IMR-90 (cell line): ENCODE results near the gene ANKRD11. TPM values are rescaled to one million over a fixed set of nuclear protein-coding genes. Genes with fewer than 3 reads are reported as not detected.
"Not testable (repeated sequence)": the region's sequence is repeated elsewhere in the genome, so short reads cannot be mapped to it uniquely, and the experiment has no call there.

Experiments
- ATAC-seq: fragments of 200-7000 bp; cut with Tn5 transposase; 2 replicates; pipeline ENCODE4 v1.9.1; 2020; ENCODE audit warnings: low read depth, mild to moderate bottlenecking, moderate library complexity
- BruUV-seq: library from RNA; stranded (reverse); fragments of 400-500 nt; replicated peaks from 2 replicates; lab custom pipeline; 2021; lab: Mats Ljungman, UMichigan
- CTCF ChIA-PET: fragments of 300-600 bp; formaldehyde crosslinking; extraction: SDS; loops from one replicate; lab custom pipeline; 2021; ENCODE audit warnings: antibody characterized with exemption; lab: Yijun Ruan, JAX
- POLR2A ChIA-PET: fragments of 300-600 bp; sonication (Branson Sonifier 250); formaldehyde crosslinking; loops from one replicate; lab custom pipeline; 2022; ENCODE audit warnings: antibody characterized with exemption; ENCODE audit not compliant: unreplicated experiment; lab: Charles Lee
- DNase-seq: peaks from one replicate; pipeline ENCODE4 v3.0.0; 2013
- H2AFZ ChIP-seq: replicated peaks from 2 replicates; pipeline ENCODE3; 2013; ENCODE audit warnings: low read length, mild to moderate bottlenecking; ENCODE audit not compliant: poor library complexity
- H2AK5ac ChIP-seq: 2 replicates; pipeline ENCODE4 v1.6.1; 2013; ENCODE audit warnings: low read depth, low read length, inconsistent platforms
- H2AK9ac ChIP-seq: replicated peaks from 2 replicates; pipeline ENCODE3; 2013; ENCODE audit warnings: mild to moderate bottlenecking, low read depth, low read length, moderate library complexity; ENCODE audit not compliant: poor library complexity
- H2BK120ac ChIP-seq: 2 replicates; pipeline ENCODE4 v1.6.1; 2013; ENCODE audit warnings: low read depth, low read length, inconsistent platforms
- H2BK15ac ChIP-seq: 3 replicates; pipeline ENCODE4 v1.6.1; 2013; ENCODE audit warnings: low read depth, low read length, inconsistent platforms
- H2BK20ac ChIP-seq: 2 replicates; pipeline ENCODE4 v1.6.1; 2013; ENCODE audit warnings: low read depth, mild to moderate bottlenecking, inconsistent platforms, low read length, moderate library complexity
- H2BK5ac ChIP-seq: 2 replicates; pipeline ENCODE4 v1.6.1; 2013; ENCODE audit warnings: mild to moderate bottlenecking, low read depth, low read length, inconsistent platforms; ENCODE audit not compliant: poor library complexity, severe bottlenecking
- H3K14ac ChIP-seq: replicated peaks from 2 replicates; pipeline ENCODE4 v1.6.1; 2013; ENCODE audit warnings: low read depth, low read length, inconsistent platforms
- H3K18ac ChIP-seq: 2 replicates; pipeline ENCODE4 v1.6.1; 2013; ENCODE audit warnings: low read depth, low read length, control low read depth
- H3K23ac ChIP-seq: 2 replicates; pipeline ENCODE4 v1.6.1; 2013; ENCODE audit warnings: low read depth, low read length, inconsistent platforms
- H3K27ac ChIP-seq: 2 replicates; pipeline ENCODE4 v1.5.1; 2013; ENCODE audit warnings: mild to moderate bottlenecking, control low read depth, low read length; ENCODE audit not compliant: insufficient read depth
- H3K27me3 ChIP-seq: 2 replicates; pipeline ENCODE4 v1.6.1; 2013; ENCODE audit warnings: low read length; ENCODE audit not compliant: control insufficient read depth, insufficient read depth
- H3K36me3 ChIP-seq: 2 replicates; pipeline ENCODE4 v1.6.1; 2013; ENCODE audit warnings: low read length, mixed read lengths; ENCODE audit not compliant: control insufficient read depth, insufficient read depth
- H3K4ac ChIP-seq: 2 replicates; pipeline ENCODE4 v1.6.1; 2013; ENCODE audit warnings: low read depth, low read length, inconsistent platforms
- H3K4me1 ChIP-seq: 2 replicates; pipeline ENCODE4 v1.6.1; 2013; ENCODE audit warnings: low read length, mixed read lengths; ENCODE audit not compliant: control insufficient read depth, insufficient read depth
- H3K4me2 ChIP-seq: 2 replicates; pipeline ENCODE4 v1.6.1; 2013; ENCODE audit warnings: low read depth, mild to moderate bottlenecking, control low read depth, low read length, moderate library complexity
- H3K4me3 ChIP-seq: 2 replicates; pipeline ENCODE4 v1.5.1; 2013; ENCODE audit warnings: low read depth, mild to moderate bottlenecking, control low read depth, low read length, moderate library complexity; ENCODE audit not compliant: insufficient read depth
- H3K56ac ChIP-seq: 2 replicates; pipeline ENCODE4 v1.6.1; 2013; ENCODE audit warnings: low read length, inconsistent platforms; ENCODE audit not compliant: insufficient read depth; ENCODE audit errors: extremely low read depth
- H3K79me1 ChIP-seq, 2 experiments: 2 replicates each; pipeline ENCODE4 v1.6.1; 2013; ENCODE audit warnings: low read length in 2 of 2, inconsistent platforms in 1 of 2, low read depth in 1 of 2
- H3K9ac ChIP-seq: 2 replicates; pipeline ENCODE4 v1.6.1; 2013; ENCODE audit warnings: low read depth, low read length, control low read depth
- H3K9me1 ChIP-seq: 2 replicates; pipeline ENCODE4 v1.6.1; 2013; ENCODE audit warnings: low read length, inconsistent platforms; ENCODE audit not compliant: insufficient read depth
- H3K9me3 ChIP-seq: 2 replicates; pipeline ENCODE4 v1.6.1; 2013; ENCODE audit warnings: low read length; ENCODE audit not compliant: control insufficient read depth, insufficient read depth
- H4K20me1 ChIP-seq: 2 replicates; pipeline ENCODE4 v1.6.1; 2013; ENCODE audit warnings: low read length, inconsistent platforms; ENCODE audit not compliant: insufficient read depth
- H4K5ac ChIP-seq: 2 replicates; pipeline ENCODE4 v1.6.1; 2013; ENCODE audit warnings: mild to moderate bottlenecking, low read depth, low read length, control low read depth
- H4K8ac ChIP-seq, 2 experiments: 2 replicates each; pipeline ENCODE4 v1.6.1; 2013; ENCODE audit warnings: low read depth in 2 of 2, low read length in 2 of 2, control low read depth in 1 of 2, inconsistent platforms in 1 of 2
- H4K91ac ChIP-seq: 2 replicates; pipeline ENCODE4 v1.6.1; 2013; ENCODE audit warnings: low read depth, low read length, inconsistent platforms; ENCODE audit not compliant: insufficient read depth
- WGBS, 2 experiments: methylation state at CpG; one replicate each; pipeline versions ENCODE4 v1.1.5 to v1.1.7; 2013; ENCODE audit warnings: missing lambda C conversion rate in 2 of 2; ENCODE audit not compliant: insufficient read length in 1 of 2; ENCODE audit errors: extremely low coverage in 2 of 2; 5-methylcytosine and 5-hydroxymethylcytosine counted together
- dilution Hi-C: fragments of 300-500 bp; cut with HindIII; formaldehyde crosslinking; loops from one replicate; pipeline ENCODE4 v1.14.3; 2018; ENCODE audit warnings: low sequenced_read_pairs; ENCODE audit not compliant: unreplicated experiment
- in situ Hi-C: fragments of 300-500 bp; cut with MboI; formaldehyde crosslinking; loops from 3 replicates; pipeline ENCODE4 v1.14.3; 2019; ENCODE audit warnings: low sequenced_read_pairs, inconsistent platforms, mixed read lengths
- intact Hi-C: fragments of 100-400 bp; cut with micrococcal nuclease; formaldehyde crosslinking; loops from 2 replicates; pipeline ENCODE4 v1.10.0; 2022
- polyA plus RNA-seq, 3 experiments: library from polyadenylated mRNA; depleted of rRNA; stranded (reverse); fragments of >200 nt; gene quantifications; 2 replicates each; pipeline ENCODE4 v1.2.3, GENCODE V29; 2012; ENCODE audit warnings: low replicate concordance in 1 of 3
- total RNA-seq: library from RNA; depleted of rRNA; stranded (reverse); fragments of >200 nt; gene quantifications from 2 replicates; pipeline ENCODE4 v1.2.3, GENCODE V29; 2012

The ANKRD11 gene
- total and polyA plus RNA-seq, 2 of the 4 experiments (the other 2 are of a cell fraction) = 46.8 to 71.9 TPM

DNA sequence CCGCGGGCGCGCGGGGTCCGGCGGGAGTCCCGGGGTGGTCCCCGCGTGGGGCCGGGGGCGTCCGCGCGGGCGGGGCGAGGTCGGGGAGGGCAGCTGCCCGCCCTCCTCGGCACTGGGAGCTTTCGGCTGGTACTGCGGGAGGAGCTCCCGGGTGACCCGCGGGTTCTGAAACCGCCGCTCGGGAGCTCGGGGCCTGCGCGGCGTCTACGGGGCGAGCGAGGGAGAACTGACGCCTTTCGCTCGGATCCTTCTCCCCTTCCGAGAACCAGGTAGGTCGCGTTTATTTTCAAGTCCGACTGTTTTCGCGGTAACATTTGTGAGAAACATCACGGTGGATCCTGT is 242.7 kb downstream of the ANKRD11 start:
- H2BK120ac ChIP-seq, dilution Hi-C loops, BruUV-seq, H3K4ac ChIP-seq, in situ Hi-C loops, H3K9ac ChIP-seq, H2BK20ac ChIP-seq, H3K18ac ChIP-seq, H4K5ac ChIP-seq, H2AK9ac ChIP-seq, H3K27me3 ChIP-seq, H3K9me1 ChIP-seq, H3K23ac ChIP-seq, H2BK5ac ChIP-seq, H2AK5ac ChIP-seq, H2BK15ac ChIP-seq, intact Hi-C loops, H3K14ac ChIP-seq, H4K91ac ChIP-seq, H4K20me1 ChIP-seq, POLR2A ChIA-PET, H3K4me1 ChIP-seq, H4K8ac ChIP-seq, H3K27ac ChIP-seq, CTCF ChIA-PET, H3K79me1 ChIP-seq, DNase-seq, H3K56ac ChIP-seq, H3K9me3 ChIP-seq, H3K36me3 ChIP-seq: not testable (repeated sequence)
- 0% methylated on average over 19 of the region's 45 CpGs; no CpG with 5 or more reads in 1 of the 2 experiments for WGBS, 2 experiments
- peak overlapping the region; percentile 58 for H3K4me3 ChIP-seq
- peak; percentile 65 for ATAC-seq
- peak overlapping the region; percentile 88 for H2AFZ ChIP-seq
- H3K4me2 ChIP-seq = peak overlapping the region; percentile 64
